ENCODE results near the gene NEK3.
A peak's percentile ranks its signal among the peaks of the same experiment; 100 is the strongest.
"Not testable (repeated sequence)": the region's sequence is repeated elsewhere in the genome, so short reads cannot be mapped to it uniquely, and the experiment has no call there.

The NEK3 gene

GRCh38 chr13:52112591-52112990 is 46.8 kb downstream of the NEK3 start:
- no peak for DNase-seq

DNA sequence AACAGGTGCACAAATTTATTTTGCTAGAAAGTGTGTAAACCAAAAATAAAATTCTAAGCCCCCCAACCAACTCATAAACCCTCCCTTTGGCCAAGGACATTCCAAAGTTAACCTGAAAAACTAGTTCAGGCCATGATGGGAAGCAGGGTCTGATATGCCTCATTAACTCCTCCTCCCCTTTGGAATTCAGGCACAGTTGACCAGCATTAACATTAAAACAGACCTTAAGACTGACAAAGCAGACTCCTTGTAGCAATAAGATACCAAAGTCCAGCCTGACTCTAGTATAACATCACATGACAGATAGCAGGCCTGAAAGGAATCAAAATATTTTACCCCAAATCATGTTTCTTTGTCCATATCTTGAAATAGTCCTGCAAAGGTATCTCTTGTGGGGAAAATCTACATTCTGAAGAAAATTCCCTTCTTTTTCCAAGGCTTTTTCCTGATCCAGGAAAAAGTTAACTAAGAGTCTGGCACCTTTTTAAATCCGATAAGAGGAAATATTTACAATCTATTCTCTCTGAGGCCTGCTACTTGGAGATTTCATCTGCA is 50.2 kb downstream of the NEK3 start:
- no peak for DNase-seq

- DNase-seq: no peak
Observed at GRCh38 chr13:52105841-52106240, 53.6 kb downstream of the NEK3 start.

GRCh38 chr13:52104624-52105023 is 54.8 kb downstream of the NEK3 start:
- peak; percentile 60 for DNase-seq

- no peak for DNase-seq
Observed at GRCh38 chr13:52103386-52103785, 56.0 kb downstream of the NEK3 start.

- DNase-seq: not testable (repeated sequence)
Observed at GRCh38 chr13:52102423-52102822, 57.0 kb downstream of the NEK3 start.

- no peak for DNase-seq
Observed at GRCh38 chr13:52097197-52097596, 62.2 kb downstream of the NEK3 start.

DNA sequence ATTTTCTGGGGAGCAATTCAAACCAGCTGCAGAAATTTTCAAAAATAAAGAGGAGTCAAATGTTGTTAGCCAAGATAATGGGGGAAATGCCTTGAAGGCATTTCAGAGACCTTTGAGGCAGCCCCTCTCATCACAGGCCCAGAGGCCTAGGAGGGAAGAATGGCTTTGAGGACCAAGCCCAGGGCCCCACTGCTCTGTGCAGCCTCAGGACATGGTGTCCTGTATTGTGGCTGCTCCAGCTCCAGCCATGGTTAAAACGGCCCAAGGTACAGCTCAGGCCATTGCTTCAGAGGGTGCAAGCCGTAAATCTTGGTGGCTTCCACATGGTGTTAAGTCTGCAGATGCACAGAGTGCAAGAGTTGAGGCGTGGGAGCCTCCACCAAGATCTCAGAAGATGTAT is 62.6 kb downstream of the NEK3 start:
- no peak for DNase-seq

DNA sequence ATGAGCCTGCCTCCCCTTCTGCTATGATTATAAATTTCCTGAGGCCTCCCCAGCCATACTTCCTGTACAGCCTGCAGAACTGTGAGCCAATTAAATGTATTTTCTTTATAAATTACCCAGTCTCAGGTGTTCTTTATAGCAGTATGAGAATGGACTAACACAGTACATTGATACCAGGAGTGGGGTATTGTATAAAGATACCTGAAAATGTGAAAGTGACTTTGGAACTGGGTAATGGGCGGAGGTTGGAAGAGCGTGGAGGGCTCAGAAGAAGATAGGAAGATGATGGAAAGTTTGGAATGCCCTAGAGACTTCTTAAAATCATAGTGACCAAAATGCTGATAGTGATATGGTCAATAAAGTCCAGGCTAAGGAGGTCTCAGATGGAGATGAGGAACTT is 63.3 kb downstream of the NEK3 start:
- no peak for DNase-seq

DNA sequence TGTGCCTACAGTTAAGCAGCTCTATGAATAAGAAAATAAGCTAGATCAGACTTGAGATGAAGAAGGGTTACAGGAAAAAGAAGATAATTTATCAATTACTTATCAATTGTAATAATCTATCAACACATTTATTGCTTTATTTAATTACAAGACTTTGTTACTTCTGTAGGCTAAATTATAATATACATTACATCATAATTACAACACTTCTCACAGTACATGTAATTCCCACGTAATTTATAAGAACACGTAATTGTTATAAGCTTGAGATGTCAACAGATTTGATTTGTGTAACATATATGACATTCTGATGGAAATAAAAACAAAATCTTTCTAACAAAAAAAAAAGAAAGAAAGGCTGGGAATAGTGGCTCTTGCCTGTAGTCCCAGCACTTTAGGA is 67.3 kb downstream of the NEK3 start:
- no peak for DNase-seq

DNA sequence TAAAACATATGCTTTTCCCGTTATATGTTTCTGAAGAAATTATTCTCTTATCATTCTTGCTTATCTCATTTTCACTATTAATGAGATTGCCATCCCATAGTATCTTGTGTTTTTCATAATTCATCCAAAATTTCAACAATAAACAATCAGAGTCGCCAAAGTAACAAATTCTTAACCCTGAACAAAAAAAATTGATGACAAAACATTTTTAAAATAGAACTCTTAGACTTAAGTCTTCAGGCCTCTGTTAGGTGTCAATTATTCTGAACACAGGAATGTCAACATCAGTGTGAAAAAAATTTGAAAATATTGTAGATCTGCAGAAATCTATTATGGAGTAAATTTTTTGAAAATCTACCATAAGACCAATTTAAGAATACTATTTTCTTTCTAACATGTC is 67.9 kb downstream of the NEK3 start:
- no peak for DNase-seq

- peak; percentile 79 for DNase-seq
Observed at GRCh38 chr13:52085421-52085820, 74.0 kb downstream of the NEK3 start.

GRCh38 chr13:52084981-52085380 is 74.4 kb downstream of the NEK3 start:
- DNase-seq: not testable (repeated sequence)

All from fibroblast of skin of abdomen (primary cell).